OCI-LY1 (cell line): ENCODE data around the gene AIP.

Source experiments
- EZH2 ChIP-seq: fragments of 200-600 bp; sonication (generic), shearing (Covaris generic); IDR thresholded peaks from 2 replicates; pipeline ENCODE4 v1.8.0; 2017; ENCODE audit warnings: borderline replicate concordance, mixed run types, mild to moderate bottlenecking, antibody characterized with exemption, low read length, moderate library complexity, mixed read lengths
- TF ChIP-seq, protein P1 (sequence below): fragments of 200-600 bp; sonication (generic), shearing (Covaris generic); IDR thresholded peaks from 2 replicates; pipeline ENCODE4 v1.5.1; 2017; ENCODE audit warnings: mild to moderate bottlenecking, antibody characterized with exemption, low read length, moderate library complexity, mixed read lengths

DNA sequence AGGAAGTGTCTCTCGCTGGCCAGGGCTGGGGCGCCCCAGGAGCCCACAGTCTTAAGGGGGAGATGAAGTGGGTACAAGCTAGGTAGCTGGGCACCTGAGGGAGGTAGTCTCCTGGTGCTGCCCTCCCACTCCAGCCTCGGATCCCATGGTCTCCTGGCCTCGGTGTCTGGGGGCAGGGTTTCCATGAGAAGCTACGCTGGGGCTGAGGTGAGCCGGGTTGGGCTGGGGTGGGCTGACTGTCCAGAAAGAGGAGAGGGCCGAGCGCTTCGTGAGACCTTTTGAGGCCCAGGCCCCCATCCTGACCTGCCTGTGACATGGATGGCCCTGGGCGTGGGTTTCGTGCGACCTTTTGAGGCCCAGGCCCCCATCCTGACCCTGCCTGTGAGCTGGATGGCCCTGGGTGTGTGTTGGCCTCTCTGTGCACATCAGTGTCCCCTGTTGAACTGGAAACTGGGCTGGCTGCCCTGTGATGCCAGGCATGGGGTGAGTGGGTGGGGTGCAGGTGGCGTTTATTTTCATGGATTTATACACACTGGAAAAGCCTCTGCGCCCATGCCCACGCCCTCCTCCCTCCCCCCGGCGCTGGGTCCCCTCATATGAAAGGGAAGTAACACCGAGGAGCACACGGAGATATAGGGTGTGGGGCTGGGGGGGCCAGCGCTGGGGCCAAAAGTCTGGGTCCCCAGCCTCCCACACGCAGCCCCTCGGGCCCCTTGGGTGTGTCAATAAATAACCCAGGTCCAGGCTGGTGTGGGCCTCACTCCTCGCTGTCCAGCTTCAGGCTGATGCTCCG, 8.6 kb downstream of the AIP start:
- TF ChIP-seq, protein P1, sequence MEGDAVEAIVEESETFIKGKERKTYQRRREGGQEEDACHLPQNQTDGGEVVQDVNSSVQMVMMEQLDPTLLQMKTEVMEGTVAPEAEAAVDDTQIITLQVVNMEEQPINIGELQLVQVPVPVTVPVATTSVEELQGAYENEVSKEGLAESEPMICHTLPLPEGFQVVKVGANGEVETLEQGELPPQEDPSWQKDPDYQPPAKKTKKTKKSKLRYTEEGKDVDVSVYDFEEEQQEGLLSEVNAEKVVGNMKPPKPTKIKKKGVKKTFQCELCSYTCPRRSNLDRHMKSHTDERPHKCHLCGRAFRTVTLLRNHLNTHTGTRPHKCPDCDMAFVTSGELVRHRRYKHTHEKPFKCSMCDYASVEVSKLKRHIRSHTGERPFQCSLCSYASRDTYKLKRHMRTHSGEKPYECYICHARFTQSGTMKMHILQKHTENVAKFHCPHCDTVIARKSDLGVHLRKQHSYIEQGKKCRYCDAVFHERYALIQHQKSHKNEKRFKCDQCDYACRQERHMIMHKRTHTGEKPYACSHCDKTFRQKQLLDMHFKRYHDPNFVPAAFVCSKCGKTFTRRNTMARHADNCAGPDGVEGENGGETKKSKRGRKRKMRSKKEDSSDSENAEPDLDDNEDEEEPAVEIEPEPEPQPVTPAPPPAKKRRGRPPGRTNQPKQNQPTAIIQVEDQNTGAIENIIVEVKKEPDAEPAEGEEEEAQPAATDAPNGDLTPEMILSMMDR: no peak
- TF ChIP-seq EZH2: no peak
